Effector CD4-positive, alpha-beta T cell (primary cell): ENCODE measurements around the gene BLVRA.
A peak's percentile ranks its signal among the peaks of the same experiment; 100 is the strongest.
"Not testable (repeated sequence)": the region's sequence is repeated elsewhere in the genome, so short reads cannot be mapped to it uniquely, and the experiment has no call there.

Source experiments
- DNase-seq: peaks from one replicate; pipeline ENCODE4 v3.0.0-alpha.2; 2020
- total RNA-seq: gene quantifications from one replicate; lab custom pipeline; 2026; lab: John Stamatoyannopoulos, UW

Gene BLVRA
- 5.3 reads per million, percentile 20 among the genes with 10 or more reads in this experiment for total RNA-seq

- DNase-seq, result peak; percentile 53
Observed at GRCh38 chr7:43758029-43758821, at the start of gene BLVRA. BLVRA (plus strand) TSS chr7:43758680; CDS start chr7:43771159, 12,479 bp downstream.

- DNase-seq, result no peak
Observed at GRCh38 chr7:43711503-43711902, 47.0 kb upstream of the BLVRA start.

GRCh38 chr7:43715966-43716365, 42.5 kb upstream of the BLVRA start:
- not testable (repeated sequence) for DNase-seq

GRCh38 chr7:43716598-43716997, 41.9 kb upstream of the BLVRA start:
- DNase-seq, result no peak

GRCh38 chr7:43721193-43721806, 37.2 kb upstream of the BLVRA start:
- peak; percentile 18 for DNase-seq

- no peak for DNase-seq
Observed at GRCh38 chr7:43723007-43723341, 35.5 kb upstream of the BLVRA start.

- no peak for DNase-seq
Observed at GRCh38 chr7:43725251-43725650, 33.2 kb upstream of the BLVRA start.

GRCh38 chr7:43726466-43726865, 32.0 kb upstream of the BLVRA start:
- DNase-seq, result no peak

GRCh38 chr7:43727003-43727402, 31.5 kb upstream of the BLVRA start:
- no peak for DNase-seq

GRCh38 chr7:43727494-43727893, 31.0 kb upstream of the BLVRA start:
- DNase-seq, result no peak

- peak; percentile 73 for DNase-seq
Observed at GRCh38 chr7:43729214-43729923, 29.1 kb upstream of the BLVRA start, which contains the start of gene COA1. COA1 (minus strand) TSS chr7:43729523; CDS start chr7:43648614, 80,909 bp downstream.

GRCh38 chr7:43729924-43730248, 28.6 kb upstream of the BLVRA start:
- DNase-seq, result no peak

- DNase-seq, result not testable (repeated sequence)
Observed at GRCh38 chr7:43731494-43731893, 27.0 kb upstream of the BLVRA start.

- DNase-seq, result not testable (repeated sequence)
Observed at GRCh38 chr7:43734575-43735332, 23.7 kb upstream of the BLVRA start.

- DNase-seq, result no peak
Observed at GRCh38 chr7:43735403-43735801, 23.1 kb upstream of the BLVRA start.

- DNase-seq, result no peak
Observed at GRCh38 chr7:43735802-43736603, 22.5 kb upstream of the BLVRA start.

- no peak for DNase-seq
Observed at GRCh38 chr7:43737467-43738127, 20.9 kb upstream of the BLVRA start.

GRCh38 chr7:43742692-43743091, 15.8 kb upstream of the BLVRA start:
- DNase-seq, result no peak

GRCh38 chr7:43747328-43748105, 11.0 kb upstream of the BLVRA start:
- DNase-seq, result no peak

GRCh38 chr7:43749383-43749940, 9.0 kb upstream of the BLVRA start:
- DNase-seq, result no peak
